Measurements from ENCODE around the gene CISD3.

DNA sequence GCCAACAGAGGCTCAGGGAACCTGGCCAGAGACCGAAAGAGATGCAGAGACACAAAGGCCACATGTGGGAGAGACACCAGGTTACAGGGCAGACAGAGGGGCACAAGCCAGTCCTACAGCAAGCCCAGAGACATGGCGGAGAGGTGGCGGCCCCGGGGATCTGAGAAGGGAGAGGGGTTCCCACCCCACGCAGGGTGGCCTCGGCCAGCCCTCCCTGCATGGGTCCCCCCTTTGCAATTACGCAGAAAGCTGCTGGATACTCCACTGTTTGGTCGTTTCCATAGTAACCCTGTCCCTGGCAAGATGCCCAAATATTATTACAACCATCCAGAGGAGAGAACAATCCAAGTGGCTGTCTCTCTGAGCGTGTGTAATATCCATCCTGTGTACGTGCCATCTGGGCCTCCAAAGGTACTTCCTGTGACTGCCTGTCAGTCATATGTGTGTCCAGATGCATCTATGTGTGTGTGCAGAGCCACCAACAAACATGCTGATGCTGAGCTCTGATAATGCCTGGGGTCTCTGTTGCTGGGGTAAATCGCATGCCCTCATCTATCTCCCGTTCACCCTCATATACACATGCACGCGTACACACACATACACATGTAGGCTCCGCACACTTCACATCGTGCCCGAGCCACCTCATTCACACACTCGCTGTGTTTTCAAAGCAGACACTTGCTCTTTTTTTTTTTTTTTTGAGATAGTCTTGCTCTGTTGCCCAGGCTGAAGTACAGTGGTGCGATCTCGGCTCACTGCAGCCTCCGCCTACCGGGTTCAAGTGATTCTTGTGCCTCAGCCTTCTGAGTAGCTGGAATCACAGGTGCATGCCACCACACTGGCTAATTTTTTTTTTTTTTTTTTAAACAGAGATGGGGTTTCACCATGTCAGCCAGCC, 12.5 kb downstream of the CISD3 start:
- TF ChIP-seq, protein P1, sequence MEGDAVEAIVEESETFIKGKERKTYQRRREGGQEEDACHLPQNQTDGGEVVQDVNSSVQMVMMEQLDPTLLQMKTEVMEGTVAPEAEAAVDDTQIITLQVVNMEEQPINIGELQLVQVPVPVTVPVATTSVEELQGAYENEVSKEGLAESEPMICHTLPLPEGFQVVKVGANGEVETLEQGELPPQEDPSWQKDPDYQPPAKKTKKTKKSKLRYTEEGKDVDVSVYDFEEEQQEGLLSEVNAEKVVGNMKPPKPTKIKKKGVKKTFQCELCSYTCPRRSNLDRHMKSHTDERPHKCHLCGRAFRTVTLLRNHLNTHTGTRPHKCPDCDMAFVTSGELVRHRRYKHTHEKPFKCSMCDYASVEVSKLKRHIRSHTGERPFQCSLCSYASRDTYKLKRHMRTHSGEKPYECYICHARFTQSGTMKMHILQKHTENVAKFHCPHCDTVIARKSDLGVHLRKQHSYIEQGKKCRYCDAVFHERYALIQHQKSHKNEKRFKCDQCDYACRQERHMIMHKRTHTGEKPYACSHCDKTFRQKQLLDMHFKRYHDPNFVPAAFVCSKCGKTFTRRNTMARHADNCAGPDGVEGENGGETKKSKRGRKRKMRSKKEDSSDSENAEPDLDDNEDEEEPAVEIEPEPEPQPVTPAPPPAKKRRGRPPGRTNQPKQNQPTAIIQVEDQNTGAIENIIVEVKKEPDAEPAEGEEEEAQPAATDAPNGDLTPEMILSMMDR (IDR thresholded peaks at IDR 0.05) = no peak
- TF ChIP-seq POLR2A (IDR thresholded peaks at IDR 0.05) = no peak

Data from heart left ventricle (tissue), 13 donors.